CD4-positive, CD25-positive, alpha-beta regulatory T cell (primary cell): ENCODE data around the gene PRKAG2. TPM values are rescaled to one million over a fixed set of nuclear protein-coding genes. Genes with fewer than 3 reads are reported as not detected.
A peak's percentile ranks its signal among the peaks of the same experiment; 100 is the strongest.
"Not testable (repeated sequence)": the region's sequence is repeated elsewhere in the genome, so short reads cannot be mapped to it uniquely, and the experiment has no call there.

ENCODE experiments used
- ATAC-seq, 2 donors: fragments of 150-1000 bp; cut with Tn5 transposase; one replicate each; pipeline ENCODE4 v1.10.0; 2021; ENCODE audit warnings: low read depth in 2 of 2, moderate number of reproducible peaks in 2 of 2, moderate library complexity in 1 of 2
- DNase-seq, 3 donors: peaks; one replicate each; pipeline versions ENCODE4 v3.0.0 to v3.0.0-alpha.2; 2012 to 2022; ENCODE audit warnings: mixed read lengths in 1 of 3
- H3K27ac ChIP-seq: one replicate; pipeline ENCODE4 v1.7.0; 2013; ENCODE audit warnings: mild to moderate bottlenecking, low read length; ENCODE audit not compliant: insufficient read depth, poor library complexity, severe bottlenecking
- H3K27me3 ChIP-seq: one replicate; pipeline ENCODE4 v1.7.0; 2013; ENCODE audit warnings: low read length; ENCODE audit not compliant: control insufficient read depth, insufficient read depth
- H3K36me3 ChIP-seq: one replicate; pipeline ENCODE4 v1.7.0; 2013; ENCODE audit warnings: mild to moderate bottlenecking, low read length, moderate library complexity; ENCODE audit not compliant: control insufficient read depth, insufficient read depth
- H3K4me1 ChIP-seq: 2 replicates; pipeline ENCODE4 v1.7.0; 2013; ENCODE audit warnings: mild to moderate bottlenecking, low read length; ENCODE audit not compliant: insufficient read depth, control insufficient read depth, poor library complexity, severe bottlenecking
- H3K4me3 ChIP-seq: one replicate; pipeline ENCODE4 v1.7.0; 2013; ENCODE audit warnings: low read depth, mild to moderate bottlenecking, low read length, moderate library complexity
- H3K9me3 ChIP-seq, 2 experiments: 1 replicate in 1 of 2; 2 replicates in 1 of 2; pipeline ENCODE4 v1.7.0; 2013; ENCODE audit warnings: low read length in 2 of 2, mild to moderate bottlenecking in 1 of 2, moderate library complexity in 1 of 2; ENCODE audit not compliant: control insufficient read depth in 2 of 2
- H3K27ac Mint-ChIP-seq, 3 donors: one replicate each; pipeline ENCODE4 v1.8.0; 2020 to 2022; ENCODE audit warnings: mild to moderate bottlenecking in 3 of 3, mixed read lengths in 3 of 3, moderate library complexity in 2 of 3
- H3K27me3 Mint-ChIP-seq: one replicate; pipeline ENCODE4 v1.8.0; 2022; ENCODE audit warnings: mild to moderate bottlenecking, mixed read lengths
- H3K36me3 Mint-ChIP-seq: one replicate; pipeline ENCODE4 v1.8.0; 2020; ENCODE audit warnings: mixed read lengths
- H3K4me1 Mint-ChIP-seq, 4 donors: one replicate each; pipeline ENCODE4 v1.8.0; 2020 to 2022; ENCODE audit warnings: mixed read lengths in 4 of 4, mild to moderate bottlenecking in 1 of 4
- H3K4me3 Mint-ChIP-seq, 4 donors: one replicate each; pipeline ENCODE4 v1.8.0; 2020 to 2022; ENCODE audit warnings: mild to moderate bottlenecking in 4 of 4, mixed read lengths in 4 of 4, moderate library complexity in 3 of 4
- H3K9me3 Mint-ChIP-seq, 7 donors: one replicate each; pipeline ENCODE4 v1.8.0; 2020 to 2022; ENCODE audit warnings: mixed read lengths in 7 of 7, mild to moderate bottlenecking in 3 of 7, moderate library complexity in 2 of 7
- polyA plus RNA-seq, 4 donors: library from polyadenylated mRNA; unstranded; fragments of 300-500 nt; fragmentation: Illumina TruSeq; gene quantifications; one replicate each; pipeline ENCODE4 v1.2.3, GENCODE V29; 2021
- total RNA-seq: library from RNA; stranded (reverse); gene quantifications from one replicate; pipeline ENCODE4 v1.2.3, GENCODE V29; 2022

Gene PRKAG2
- total and polyA plus RNA-seq, 5 donors from 2014 or later, result 19.9 to 43.0 (median 26.1) TPM

- no peaks in the 10 kb centered on the region for H3K27me3 Mint-ChIP-seq
- no peak overlapping the region for H3K4me3 Mint-ChIP-seq
- peaks cover 13 to 27% (median 23%) of the 10 kb centered on the region in 4 donors for H3K4me1 Mint-ChIP-seq
- Histone ChIP-seq H3K4me3 (no peak overlapping the region), H3K27ac (no peak overlapping the region), H3K4me1 (peaks cover 21% of the 10 kb centered on the region), H3K27me3 (no peaks in the 10 kb centered on the region), H3K36me3 (no peaks in the 10 kb centered on the region), H3K9me3 (no peaks in the 10 kb centered on the region)
- no peak for DNase-seq
- H3K36me3 Mint-ChIP-seq, result peaks cover 6% of the 10 kb centered on the region
- no peak overlapping the region for H3K27ac Mint-ChIP-seq
- no peaks in the 10 kb centered on the region for H3K9me3 Mint-ChIP-seq
- no peak for ATAC-seq
Measured at GRCh38 chr7:151800391-151800790, 76.5 kb downstream of the PRKAG2 start.

GRCh38 chr7:151799506-151799905 is 77.4 kb downstream of the PRKAG2 start:
- H3K27me3 Mint-ChIP-seq, result no peaks in the 10 kb centered on the region
- Histone ChIP-seq H3K27ac (no peak overlapping the region), H3K27me3 (no peaks in the 10 kb centered on the region), H3K9me3 (no peaks in the 10 kb centered on the region), H3K4me1 (peaks cover 27% of the 10 kb centered on the region), H3K4me3 (no peak overlapping the region), H3K36me3 (no peaks in the 10 kb centered on the region)
- no peaks in the 10 kb centered on the region for H3K9me3 Mint-ChIP-seq
- H3K4me3 Mint-ChIP-seq, result no peak overlapping the region
- H3K27ac Mint-ChIP-seq, result no peak overlapping the region
- peaks cover 14 to 36% (median 23%) of the 10 kb centered on the region in 4 donors for H3K4me1 Mint-ChIP-seq
- peaks cover 5% of the 10 kb centered on the region for H3K36me3 Mint-ChIP-seq
- ATAC-seq (no peak), DNase-seq (no peak)

GRCh38 chr7:151798851-151799448 is 78.0 kb downstream of the PRKAG2 start:
- Histone ChIP-seq H3K4me1 (peaks cover 27% of the 10 kb centered on the region), H3K9me3 (no peaks in the 10 kb centered on the region), H3K36me3 (no peaks in the 10 kb centered on the region), H3K4me3 (no peak overlapping the region), H3K27me3 (no peaks in the 10 kb centered on the region), H3K27ac (no peak overlapping the region)
- no peak overlapping the region for H3K4me3 Mint-ChIP-seq
- ATAC-seq (no peak), DNase-seq (no peak)
- no peaks in the 10 kb centered on the region for H3K36me3 Mint-ChIP-seq
- H3K27me3 Mint-ChIP-seq, result no peaks in the 10 kb centered on the region
- H3K4me1 Mint-ChIP-seq, result peaks cover 14 to 39% (median 20%) of the 10 kb centered on the region in 4 donors
- peak overlapping the region in 2 of 3 donors; percentile 52 to 55 for H3K27ac Mint-ChIP-seq
- no peaks in the 10 kb centered on the region for H3K9me3 Mint-ChIP-seq

GRCh38 chr7:151797667-151798307 is 79.1 kb downstream of the PRKAG2 start:
- not testable (repeated sequence) for H3K27ac ChIP-seq, DNase-seq, H3K36me3 ChIP-seq, H3K27me3 Mint-ChIP-seq, H3K9me3 Mint-ChIP-seq, H3K36me3 Mint-ChIP-seq, H3K9me3 ChIP-seq, H3K27me3 ChIP-seq, ATAC-seq, H3K4me3 ChIP-seq
- Mint-ChIP-seq H3K4me1 (peaks cover 9 to 39% (median 19%) of the 10 kb centered on the region in 4 donors), H3K27ac (peak overlapping the region in 2 of 3 donors; percentile 75 to 76), H3K4me3 (peak overlapping the region in 1 of 4 donors; percentile 74)
- peaks cover 27% of the 10 kb centered on the region for H3K4me1 ChIP-seq

- Histone ChIP-seq H3K4me1 (peaks cover 27% of the 10 kb centered on the region), H3K9me3 (no peaks in the 10 kb centered on the region), H3K36me3 (no peaks in the 10 kb centered on the region), H3K27ac (no peak overlapping the region), H3K4me3 (no peak overlapping the region), H3K27me3 (no peaks in the 10 kb centered on the region)
- Mint-ChIP-seq H3K36me3 (no peaks in the 10 kb centered on the region), H3K27me3 (no peaks in the 10 kb centered on the region), H3K9me3 (no peaks in the 10 kb centered on the region), H3K4me3 (peak overlapping the region in 1 of 4 donors; percentile 74), H3K27ac (peak overlapping the region; percentile 48 to 76 (median 75)), H3K4me1 (peaks cover 9 to 39% (median 19%) of the 10 kb centered on the region in 4 donors)
- no peak for DNase-seq
- ATAC-seq, result no peak
Measured at GRCh38 chr7:151796871-151797537, 79.9 kb downstream of the PRKAG2 start.

GRCh38 chr7:151796091-151796870 is 80.6 kb downstream of the PRKAG2 start:
- no peak for ATAC-seq
- Histone ChIP-seq H3K27me3 (no peaks in the 10 kb centered on the region), H3K9me3 (no peaks in the 10 kb centered on the region), H3K4me1 (peaks cover 27% of the 10 kb centered on the region), H3K4me3 (no peak overlapping the region), H3K27ac (peak overlapping the region; percentile 56), H3K36me3 (no peaks in the 10 kb centered on the region)
- Mint-ChIP-seq H3K36me3 (no peaks in the 10 kb centered on the region), H3K4me1 (peaks cover 9 to 45% (median 24%) of the 10 kb centered on the region in 4 donors), H3K27me3 (no peaks in the 10 kb centered on the region), H3K27ac (peak overlapping the region; percentile 71 to 75 (median 71)), H3K4me3 (peak overlapping the region in 1 of 4 donors; percentile 43), H3K9me3 (no peaks in the 10 kb centered on the region)
- DNase-seq, result no peak

GRCh38 chr7:151795168-151795811 is 81.6 kb downstream of the PRKAG2 start:
- H3K27ac Mint-ChIP-seq, result peak overlapping the region; percentile 78 to 88 (median 86)
- H3K4me3 Mint-ChIP-seq, result peak overlapping the region; percentile 43 to 79 (median 45)
- Histone ChIP-seq H3K27me3 (no peaks in the 10 kb centered on the region), H3K27ac (peak overlapping the region; percentile 56), H3K4me3 (peak overlapping the region; percentile 19), H3K9me3 (no peaks in the 10 kb centered on the region), H3K4me1 (peaks cover 27% of the 10 kb centered on the region), H3K36me3 (no peaks in the 10 kb centered on the region)
- ATAC-seq, result peak; percentile 67 to 69
- peaks cover under 1% of the 10 kb centered on the region for H3K36me3 Mint-ChIP-seq
- peaks cover 11 to 51% (median 24%) of the 10 kb centered on the region in 4 donors for H3K4me1 Mint-ChIP-seq
- H3K9me3 Mint-ChIP-seq, result no peaks in the 10 kb centered on the region
- DNase-seq, result peak; percentile 35 to 84 (median 38)
- no peaks in the 10 kb centered on the region for H3K27me3 Mint-ChIP-seq
